ENCODE results near the gene MAPK8. TPM values are rescaled to one million over a fixed set of nuclear protein-coding genes. Genes with fewer than 3 reads are reported as not detected.

MAPK8 gene
- total RNA-seq, 1 donor from 2014 or later: 54.3 TPM

GRCh38 chr10:48477141-48477540, 170.7 kb downstream of the MAPK8 start:
- no peak for TF ChIP-seq POLR2A (IDR thresholded peaks at IDR 0.05)
- no peak for TF ChIP-seq CTCF (IDR thresholded peaks at IDR 0.05)
- TF ChIP-seq POLR2AphosphoS5 (IDR thresholded peaks at IDR 0.05; ENCODE audit: insufficient read depth in 1 of 2, low read depth in 1 of 2): no peak
- H3K9me3 ChIP-seq: no peaks in the 10 kb centered on the region
- H3K27me3 ChIP-seq: no peaks in the 10 kb centered on the region
- no peaks in the 10 kb centered on the region for H3K4me1 ChIP-seq
- no peak overlapping the region for H3K27ac ChIP-seq
- H3K36me3 ChIP-seq: no peaks in the 10 kb centered on the region
- no peak overlapping the region for H3K4me3 ChIP-seq
- intact Hi-C loops (cut with DNase I): no loop called here
- DNase-seq (ENCODE audit: extremely low spot score in 2 of 2): no peak

- no peak for TF ChIP-seq CTCF (IDR thresholded peaks at IDR 0.05)
- TF ChIP-seq POLR2AphosphoS5 (IDR thresholded peaks at IDR 0.05; ENCODE audit: insufficient read depth in 1 of 2, low read depth in 1 of 2): no peak
- no peak for TF ChIP-seq POLR2A (IDR thresholded peaks at IDR 0.05)
- DNase-seq (ENCODE audit: extremely low spot score in 2 of 2): no peak
- Histone ChIP-seq H3K9me3 (no peaks in the 10 kb centered on the region), H3K4me1 (no peaks in the 10 kb centered on the region), H3K4me3 (no peak overlapping the region), H3K27ac (no peak overlapping the region), H3K27me3 (no peaks in the 10 kb centered on the region), H3K36me3 (no peaks in the 10 kb centered on the region)
- intact Hi-C loops (cut with DNase I): no loop called here
These were observed 171.1 kb downstream of the MAPK8 start for GRCh38 chr10:48477616-48478015.

- Histone ChIP-seq H3K36me3 (no peaks in the 10 kb centered on the region), H3K27ac (no peak overlapping the region), H3K4me1 (no peaks in the 10 kb centered on the region), H3K4me3 (no peak overlapping the region), H3K9me3 (no peaks in the 10 kb centered on the region), H3K27me3 (no peaks in the 10 kb centered on the region)
- no peak for DNase-seq (ENCODE audit: extremely low spot score in 2 of 2)
- TF ChIP-seq POLR2A (IDR thresholded peaks at IDR 0.05) (no peak), CTCF (IDR thresholded peaks at IDR 0.05) (no peak), POLR2AphosphoS5 (IDR thresholded peaks at IDR 0.05; ENCODE audit: insufficient read depth in 1 of 2, low read depth in 1 of 2) (no peak)
- intact Hi-C loops (cut with DNase I): no loop called here
These were observed 172.0 kb downstream of the MAPK8 start for GRCh38 chr10:48478469-48478868.

- Histone ChIP-seq H3K9me3 (no peaks in the 10 kb centered on the region), H3K27me3 (no peaks in the 10 kb centered on the region), H3K4me1 (no peaks in the 10 kb centered on the region), H3K36me3 (no peaks in the 10 kb centered on the region), H3K27ac (no peak overlapping the region), H3K4me3 (no peak overlapping the region)
- intact Hi-C loops (cut with DNase I): no loop called here
- DNase-seq (ENCODE audit: extremely low spot score in 2 of 2): peak; percentile 77 to 79
- TF ChIP-seq POLR2AphosphoS5 (IDR thresholded peaks at IDR 0.05; ENCODE audit: insufficient read depth in 1 of 2, low read depth in 1 of 2): no peak
These were observed 172.7 kb downstream of the MAPK8 start for GRCh38 chr10:48478980-48479811.

- Histone ChIP-seq H3K4me1 (no peaks in the 10 kb centered on the region), H3K9me3 (no peaks in the 10 kb centered on the region), H3K27me3 (no peaks in the 10 kb centered on the region), H3K27ac (no peak overlapping the region), H3K36me3 (no peaks in the 10 kb centered on the region), H3K4me3 (no peak overlapping the region)
- no peak for TF ChIP-seq POLR2A (IDR thresholded peaks at IDR 0.05)
- TF ChIP-seq POLR2AphosphoS5 (IDR thresholded peaks at IDR 0.05; ENCODE audit: insufficient read depth in 1 of 2, low read depth in 1 of 2): no peak
- no peak for TF ChIP-seq CTCF (IDR thresholded peaks at IDR 0.05)
- DNase-seq (ENCODE audit: extremely low spot score in 2 of 2): peak; percentile 72 to 87
- intact Hi-C loops (cut with DNase I): no loop called here
These were observed 174.2 kb downstream of the MAPK8 start for GRCh38 chr10:48480397-48481374.
